ENCODE results near the gene ZNF789. TPM values are rescaled to one million over a fixed set of nuclear protein-coding genes. Genes with fewer than 3 reads are reported as not detected.

Gene ZNF789
- total and polyA plus RNA-seq, 4 donors = 1.6 to 7.4 (median 4.8) TPM

DNA sequence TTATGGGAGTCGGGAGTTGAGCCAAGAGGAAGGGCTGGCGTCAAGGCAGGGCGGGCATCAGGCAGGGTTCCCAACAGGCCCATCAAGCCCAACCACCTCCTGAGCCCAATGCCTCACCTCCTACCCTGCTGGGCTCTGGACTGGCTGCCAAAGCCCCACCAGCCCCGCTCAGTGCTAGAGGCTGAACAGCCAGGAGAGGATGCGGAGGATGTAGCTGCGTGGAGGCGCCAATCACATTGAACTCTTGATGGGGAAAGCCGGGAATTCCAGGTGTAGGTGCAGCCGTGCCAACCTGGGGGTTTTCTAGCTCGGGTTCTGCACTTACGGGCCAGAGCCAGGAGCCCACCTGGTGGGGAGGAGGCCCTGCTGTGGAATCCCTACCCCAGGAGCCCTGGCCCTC is 19.6 kb upstream of the ZNF789 start:
- peaks cover 29 to 86% (median 32%) of the 10 kb centered on the region in 4 donors for H3K36me3 ChIP-seq (ENCODE audit: control insufficient read depth in 4 of 4, insufficient read depth in 3 of 4, low read depth in 1 of 4, low read length in 3 of 4)
- no peaks in the 10 kb centered on the region for H3K9me3 ChIP-seq (ENCODE audit: control insufficient read depth in 4 of 4, low read length in 3 of 4)
- no peak overlapping the region for H3K9ac ChIP-seq (ENCODE audit: low read depth in 1 of 2, low read length in 2 of 2)
- TF ChIP-seq SP1 (IDR thresholded peaks at IDR 0.05) = no peak
- no peak for TF ChIP-seq FOXA2 (IDR thresholded peaks at IDR 0.05)
- TF ChIP-seq YY1 (IDR thresholded peaks at IDR 0.05) = no peak
- no peak for TF ChIP-seq TAF1 (conservative IDR thresholded peaks at IDR 0.05)
- no peak for TF ChIP-seq HNF4A (conservative IDR thresholded peaks at IDR 0.05)
- TF ChIP-seq, protein P1, sequence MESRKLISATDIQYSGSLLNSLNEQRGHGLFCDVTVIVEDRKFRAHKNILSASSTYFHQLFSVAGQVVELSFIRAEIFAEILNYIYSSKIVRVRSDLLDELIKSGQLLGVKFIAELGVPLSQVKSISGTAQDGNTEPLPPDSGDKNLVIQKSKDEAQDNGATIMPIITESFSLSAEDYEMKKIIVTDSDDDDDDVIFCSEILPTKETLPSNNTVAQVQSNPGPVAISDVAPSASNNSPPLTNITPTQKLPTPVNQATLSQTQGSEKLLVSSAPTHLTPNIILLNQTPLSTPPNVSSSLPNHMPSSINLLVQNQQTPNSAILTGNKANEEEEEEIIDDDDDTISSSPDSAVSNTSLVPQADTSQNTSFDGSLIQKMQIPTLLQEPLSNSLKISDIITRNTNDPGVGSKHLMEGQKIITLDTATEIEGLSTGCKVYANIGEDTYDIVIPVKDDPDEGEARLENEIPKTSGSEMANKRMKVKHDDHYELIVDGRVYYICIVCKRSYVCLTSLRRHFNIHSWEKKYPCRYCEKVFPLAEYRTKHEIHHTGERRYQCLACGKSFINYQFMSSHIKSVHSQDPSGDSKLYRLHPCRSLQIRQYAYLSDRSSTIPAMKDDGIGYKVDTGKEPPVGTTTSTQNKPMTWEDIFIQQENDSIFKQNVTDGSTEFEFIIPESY (IDR thresholded peaks at IDR 0.05) = no peak
- no peak for TF ChIP-seq FOXA1 (IDR thresholded peaks at IDR 0.05)
- TF ChIP-seq, protein P2, sequence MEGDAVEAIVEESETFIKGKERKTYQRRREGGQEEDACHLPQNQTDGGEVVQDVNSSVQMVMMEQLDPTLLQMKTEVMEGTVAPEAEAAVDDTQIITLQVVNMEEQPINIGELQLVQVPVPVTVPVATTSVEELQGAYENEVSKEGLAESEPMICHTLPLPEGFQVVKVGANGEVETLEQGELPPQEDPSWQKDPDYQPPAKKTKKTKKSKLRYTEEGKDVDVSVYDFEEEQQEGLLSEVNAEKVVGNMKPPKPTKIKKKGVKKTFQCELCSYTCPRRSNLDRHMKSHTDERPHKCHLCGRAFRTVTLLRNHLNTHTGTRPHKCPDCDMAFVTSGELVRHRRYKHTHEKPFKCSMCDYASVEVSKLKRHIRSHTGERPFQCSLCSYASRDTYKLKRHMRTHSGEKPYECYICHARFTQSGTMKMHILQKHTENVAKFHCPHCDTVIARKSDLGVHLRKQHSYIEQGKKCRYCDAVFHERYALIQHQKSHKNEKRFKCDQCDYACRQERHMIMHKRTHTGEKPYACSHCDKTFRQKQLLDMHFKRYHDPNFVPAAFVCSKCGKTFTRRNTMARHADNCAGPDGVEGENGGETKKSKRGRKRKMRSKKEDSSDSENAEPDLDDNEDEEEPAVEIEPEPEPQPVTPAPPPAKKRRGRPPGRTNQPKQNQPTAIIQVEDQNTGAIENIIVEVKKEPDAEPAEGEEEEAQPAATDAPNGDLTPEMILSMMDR (IDR thresholded peaks at IDR 0.05; ENCODE audit: low read depth, low read length, missing input control) = no peak
- TF ChIP-seq, protein P3, sequence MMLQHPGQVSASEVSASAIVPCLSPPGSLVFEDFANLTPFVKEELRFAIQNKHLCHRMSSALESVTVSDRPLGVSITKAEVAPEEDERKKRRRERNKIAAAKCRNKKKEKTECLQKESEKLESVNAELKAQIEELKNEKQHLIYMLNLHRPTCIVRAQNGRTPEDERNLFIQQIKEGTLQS (IDR thresholded peaks at IDR 0.05) = no peak
- TF ChIP-seq JUND (IDR thresholded peaks at IDR 0.05) = no peak
- TF ChIP-seq RAD21 (IDR thresholded peaks at IDR 0.05) = no peak
- no peak for TF ChIP-seq HNF4G (IDR thresholded peaks at IDR 0.05)
- TF ChIP-seq, protein P4, sequence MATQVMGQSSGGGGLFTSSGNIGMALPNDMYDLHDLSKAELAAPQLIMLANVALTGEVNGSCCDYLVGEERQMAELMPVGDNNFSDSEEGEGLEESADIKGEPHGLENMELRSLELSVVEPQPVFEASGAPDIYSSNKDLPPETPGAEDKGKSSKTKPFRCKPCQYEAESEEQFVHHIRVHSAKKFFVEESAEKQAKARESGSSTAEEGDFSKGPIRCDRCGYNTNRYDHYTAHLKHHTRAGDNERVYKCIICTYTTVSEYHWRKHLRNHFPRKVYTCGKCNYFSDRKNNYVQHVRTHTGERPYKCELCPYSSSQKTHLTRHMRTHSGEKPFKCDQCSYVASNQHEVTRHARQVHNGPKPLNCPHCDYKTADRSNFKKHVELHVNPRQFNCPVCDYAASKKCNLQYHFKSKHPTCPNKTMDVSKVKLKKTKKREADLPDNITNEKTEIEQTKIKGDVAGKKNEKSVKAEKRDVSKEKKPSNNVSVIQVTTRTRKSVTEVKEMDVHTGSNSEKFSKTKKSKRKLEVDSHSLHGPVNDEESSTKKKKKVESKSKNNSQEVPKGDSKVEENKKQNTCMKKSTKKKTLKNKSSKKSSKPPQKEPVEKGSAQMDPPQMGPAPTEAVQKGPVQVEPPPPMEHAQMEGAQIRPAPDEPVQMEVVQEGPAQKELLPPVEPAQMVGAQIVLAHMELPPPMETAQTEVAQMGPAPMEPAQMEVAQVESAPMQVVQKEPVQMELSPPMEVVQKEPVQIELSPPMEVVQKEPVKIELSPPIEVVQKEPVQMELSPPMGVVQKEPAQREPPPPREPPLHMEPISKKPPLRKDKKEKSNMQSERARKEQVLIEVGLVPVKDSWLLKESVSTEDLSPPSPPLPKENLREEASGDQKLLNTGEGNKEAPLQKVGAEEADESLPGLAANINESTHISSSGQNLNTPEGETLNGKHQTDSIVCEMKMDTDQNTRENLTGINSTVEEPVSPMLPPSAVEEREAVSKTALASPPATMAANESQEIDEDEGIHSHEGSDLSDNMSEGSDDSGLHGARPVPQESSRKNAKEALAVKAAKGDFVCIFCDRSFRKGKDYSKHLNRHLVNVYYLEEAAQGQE (IDR thresholded peaks at IDR 0.05) = no peak
- TF ChIP-seq NR2F2 (IDR thresholded peaks at IDR 0.05) = no peak
- no peak for TF ChIP-seq RXRA (IDR thresholded peaks at IDR 0.05)
- TF ChIP-seq GABPA (IDR thresholded peaks at IDR 0.05 in 1 of 2, conservative IDR thresholded peaks at IDR 0.05 in 1 of 2) = no peak
- TF ChIP-seq EGR1 (IDR thresholded peaks at IDR 0.05; ENCODE audit: low read depth in 2 of 2) = no peak
- TF ChIP-seq, protein P5, sequence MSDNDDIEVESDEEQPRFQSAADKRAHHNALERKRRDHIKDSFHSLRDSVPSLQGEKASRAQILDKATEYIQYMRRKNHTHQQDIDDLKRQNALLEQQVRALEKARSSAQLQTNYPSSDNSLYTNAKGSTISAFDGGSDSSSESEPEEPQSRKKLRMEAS (IDR thresholded peaks at IDR 0.05) = no peak
- no peaks in the 10 kb centered on the region for H3K4me1 ChIP-seq (ENCODE audit: control insufficient read depth in 4 of 4, insufficient read depth in 4 of 4, low read length in 3 of 4)
- no peak overlapping the region for H3K27ac ChIP-seq (ENCODE audit: low read depth in 1 of 2, low read length in 2 of 2)
- no peak for DNase-seq (ENCODE audit: low spot score)
- no peak overlapping the region for H3K4me3 ChIP-seq (ENCODE audit: low read depth in 1 of 3, low read length in 3 of 3)
- H3K27me3 ChIP-seq (ENCODE audit: control insufficient read depth in 4 of 4, insufficient read depth in 4 of 4, low read length in 3 of 4) = no peaks in the 10 kb centered on the region
- 96% methylated on average over 11 of the region's 11 CpGs for WGBS

Measured in liver (tissue), 9 donors.